Esophagus muscularis mucosa (tissue), 4 donors: ENCODE data around the gene FBLN1. TPM values are rescaled to one million over a fixed set of nuclear protein-coding genes. Genes with fewer than 3 reads are reported as not detected.

ENCODE experiments used
- DNase-seq: peaks from one replicate; pipeline ENCODE4 v3.0.0-alpha.2; 2017; ENCODE audit errors: extremely low spot score
- H3K27ac ChIP-seq, 4 donors: fragments of 200-600 bp; sonication (generic); replicated peaks in 1 of 4; 1 replicate in 3 of 4; 2 replicates in 1 of 4; pipeline ENCODE4 v1.5.1; 2016 to 2019; ENCODE audit warnings: mild to moderate bottlenecking in 1 of 4
- H3K27me3 ChIP-seq, 4 donors: fragments of 200-600 bp; sonication (generic); one replicate each; pipeline versions ENCODE4 v1.5.1 to v1.6.0; 2016 to 2019
- H3K36me3 ChIP-seq, 4 donors: fragments of 200-600 bp; sonication (generic); one replicate each; pipeline ENCODE4 v1.5.1; 2016 to 2019
- H3K4me1 ChIP-seq, 4 donors: fragments of 200-600 bp; sonication (generic); one replicate each; pipeline ENCODE4 v1.5.1; 2016 to 2019
- H3K4me3 ChIP-seq, 4 donors: fragments of 200-600 bp; sonication (generic); 1 replicate in 2 of 4; 2 replicates in 2 of 4; pipeline ENCODE4 v1.5.1; 2016 to 2019; ENCODE audit warnings: mild to moderate bottlenecking in 4 of 4, moderate library complexity in 1 of 4
- H3K9me3 ChIP-seq, 4 donors: fragments of 200-600 bp; sonication (generic); 1 replicate in 3 of 4; 2 replicates in 1 of 4; pipeline ENCODE4 v1.5.1; 2016 to 2019
- EP300 ChIP-seq: sonication (generic); formaldehyde crosslinking; IDR thresholded peaks from one replicate; pipeline ENCODE4 v1.6.1; 2017; ENCODE audit warnings: antibody characterized with exemption
- POLR2A ChIP-seq: fragments of 450-650 bp; IDR thresholded peaks from one replicate; pipeline ENCODE4 v1.6.1; 2017; ENCODE audit warnings: antibody characterized with exemption, moderate library complexity, mild to moderate bottlenecking, low read depth
- POLR2AphosphoS5 ChIP-seq, 2 donors: sonication (generic); formaldehyde crosslinking; IDR thresholded peaks; one replicate each; pipeline ENCODE4 v1.6.1; 2017; ENCODE audit warnings: antibody characterized with exemption in 2 of 2
- WGBS: methylation state at CpG from one replicate; pipeline ENCODE4 v1.1.5; 2018; 5-methylcytosine and 5-hydroxymethylcytosine counted together
- intact Hi-C: fragments of 100-400 bp; cut with DNase I; formaldehyde crosslinking; loops from one replicate; pipeline ENCODE4 v1.15.1; 2023
- total RNA-seq, 4 donors: library from RNA; depleted of rRNA; stranded (reverse); fragments of >200 nt; gene quantifications; one replicate each; pipeline versions ENCODE4 v1.1.0 to v1.2.1, GENCODE V29; 2016
- TF ChIP-seq, protein P1 (sequence below), 3 experiments: fragments of 200-600 bp in 2 of 3; fragments of 450-650 bp in 1 of 3; sonication (generic) in 2 of 3; IDR thresholded peaks; one replicate each; pipeline ENCODE4 v1.5.1; 2017 to 2019; ENCODE audit warnings: antibody characterized with exemption in 3 of 3, mild to moderate bottlenecking in 2 of 3, moderate library complexity in 1 of 3

FBLN1 gene
- total RNA-seq, 4 donors from 2014 or later: 355 to 534 (median 417) TPM

DNA sequence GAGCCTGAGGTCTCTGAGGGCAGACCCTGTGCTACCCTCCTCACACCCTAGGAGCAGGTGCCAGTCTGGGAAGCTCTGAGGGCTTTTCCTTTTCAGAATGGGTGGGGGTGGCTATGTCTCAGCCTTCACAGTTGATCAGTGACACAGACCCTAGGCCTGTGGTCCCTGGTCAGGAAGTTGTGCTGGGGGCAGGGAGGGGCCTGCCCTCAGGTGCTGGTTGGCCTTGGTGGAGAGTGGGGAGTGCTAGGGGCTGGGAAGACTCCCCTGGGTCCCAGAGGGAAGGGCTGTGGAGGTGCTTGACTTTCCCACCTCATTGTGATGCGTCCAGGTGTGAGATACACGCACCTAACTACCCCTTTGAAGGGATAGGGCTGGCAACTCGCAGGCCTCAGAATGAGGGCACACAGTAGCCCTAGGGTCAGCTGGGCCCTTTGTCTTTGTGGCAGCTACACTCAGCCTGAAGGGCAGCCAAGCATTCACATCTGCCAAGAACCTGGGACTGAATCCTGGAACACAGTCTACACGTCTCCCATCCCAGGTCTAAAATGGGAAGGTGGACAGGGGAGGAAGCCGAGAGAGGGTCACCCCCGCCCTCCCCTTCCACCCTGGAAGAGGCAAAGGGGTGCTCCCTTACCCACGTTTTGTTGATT lies 137.7 kb downstream of the FBLN1 start:
- intact Hi-C loops: loop anchor here (5.0 to 10.0 kb wide), 2 partner anchors 194 to 227 kb away; no protein-coding TSS in a partner anchor
- no peak for DNase-seq
- peaks cover 3 to 13% (median 3%) of the 10 kb centered on the region in 4 donors for H3K4me1 ChIP-seq
- no peaks in the 10 kb centered on the region for H3K9me3 ChIP-seq
- H3K4me3 ChIP-seq: no peak overlapping the region
- H3K36me3 ChIP-seq: no peaks in the 10 kb centered on the region
- TF ChIP-seq POLR2A (no peak), EP300 (no peak), POLR2AphosphoS5 (IDR thresholded peaks at IDR 0.05) (no peak)
- TF ChIP-seq, protein P1, sequence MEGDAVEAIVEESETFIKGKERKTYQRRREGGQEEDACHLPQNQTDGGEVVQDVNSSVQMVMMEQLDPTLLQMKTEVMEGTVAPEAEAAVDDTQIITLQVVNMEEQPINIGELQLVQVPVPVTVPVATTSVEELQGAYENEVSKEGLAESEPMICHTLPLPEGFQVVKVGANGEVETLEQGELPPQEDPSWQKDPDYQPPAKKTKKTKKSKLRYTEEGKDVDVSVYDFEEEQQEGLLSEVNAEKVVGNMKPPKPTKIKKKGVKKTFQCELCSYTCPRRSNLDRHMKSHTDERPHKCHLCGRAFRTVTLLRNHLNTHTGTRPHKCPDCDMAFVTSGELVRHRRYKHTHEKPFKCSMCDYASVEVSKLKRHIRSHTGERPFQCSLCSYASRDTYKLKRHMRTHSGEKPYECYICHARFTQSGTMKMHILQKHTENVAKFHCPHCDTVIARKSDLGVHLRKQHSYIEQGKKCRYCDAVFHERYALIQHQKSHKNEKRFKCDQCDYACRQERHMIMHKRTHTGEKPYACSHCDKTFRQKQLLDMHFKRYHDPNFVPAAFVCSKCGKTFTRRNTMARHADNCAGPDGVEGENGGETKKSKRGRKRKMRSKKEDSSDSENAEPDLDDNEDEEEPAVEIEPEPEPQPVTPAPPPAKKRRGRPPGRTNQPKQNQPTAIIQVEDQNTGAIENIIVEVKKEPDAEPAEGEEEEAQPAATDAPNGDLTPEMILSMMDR (IDR thresholded peaks at IDR 0.05): no peak
- H3K27me3 ChIP-seq: peaks cover 0 to 53% (median 7%) of the 10 kb centered on the region in 4 donors
- WGBS: 72% methylated on average over 7 of the region's 7 CpGs
- no peak overlapping the region for H3K27ac ChIP-seq

DNA sequence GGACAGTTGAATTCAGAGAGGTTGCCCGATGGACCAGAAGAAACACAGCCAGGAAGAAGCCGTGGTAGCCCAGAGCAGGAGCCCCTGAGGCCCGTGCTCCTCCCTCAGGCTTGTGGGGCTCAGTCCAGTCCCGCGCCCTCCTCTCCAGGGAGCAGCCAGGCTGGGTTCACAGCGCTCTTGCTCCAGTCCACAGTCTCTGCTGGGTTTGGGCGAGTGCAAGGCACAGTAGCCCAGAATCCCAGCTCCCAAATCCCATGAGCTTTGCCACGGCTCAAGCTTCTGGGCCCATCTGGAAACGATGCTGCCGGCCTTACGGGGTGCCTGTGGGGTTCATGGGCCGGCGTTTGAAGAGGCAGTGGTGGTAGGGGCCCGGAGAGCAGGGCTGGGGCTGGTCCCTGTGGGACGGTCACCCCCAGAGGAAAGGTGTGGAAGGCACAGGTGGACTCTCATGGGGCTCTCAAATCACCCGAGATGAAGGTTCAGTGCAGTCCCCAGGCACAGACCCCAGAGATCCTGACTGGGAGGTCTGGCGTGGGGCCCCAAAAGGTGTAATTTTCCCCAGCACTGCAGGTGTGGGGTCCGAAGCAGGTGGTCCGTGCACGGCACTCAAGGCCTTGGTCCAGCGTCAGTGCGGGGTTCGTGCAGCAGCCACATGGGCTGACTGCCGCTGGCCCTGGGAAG lies 138.4 kb downstream of the FBLN1 start:
- DNase-seq: no peak
- Histone ChIP-seq H3K4me3 (no peak overlapping the region), H3K27me3 (peaks cover 0 to 60% (median 11%) of the 10 kb centered on the region in 4 donors), H3K36me3 (no peaks in the 10 kb centered on the region), H3K27ac (no peak overlapping the region), H3K4me1 (peaks cover 9 to 20% (median 10%) of the 10 kb centered on the region in 4 donors), H3K9me3 (no peaks in the 10 kb centered on the region)
- intact Hi-C loops: loop anchor here (5.0 to 10.0 kb wide), 2 partner anchors 194 to 226 kb away; no protein-coding TSS in a partner anchor
- TF ChIP-seq POLR2AphosphoS5 (IDR thresholded peaks at IDR 0.05): no peak
- TF ChIP-seq, protein P1 (IDR thresholded peaks at IDR 0.05): no peak
- no peak for TF ChIP-seq POLR2A
- no peak for TF ChIP-seq EP300
- WGBS: 96% methylated on average over 19 of the region's 24 CpGs

DNA sequence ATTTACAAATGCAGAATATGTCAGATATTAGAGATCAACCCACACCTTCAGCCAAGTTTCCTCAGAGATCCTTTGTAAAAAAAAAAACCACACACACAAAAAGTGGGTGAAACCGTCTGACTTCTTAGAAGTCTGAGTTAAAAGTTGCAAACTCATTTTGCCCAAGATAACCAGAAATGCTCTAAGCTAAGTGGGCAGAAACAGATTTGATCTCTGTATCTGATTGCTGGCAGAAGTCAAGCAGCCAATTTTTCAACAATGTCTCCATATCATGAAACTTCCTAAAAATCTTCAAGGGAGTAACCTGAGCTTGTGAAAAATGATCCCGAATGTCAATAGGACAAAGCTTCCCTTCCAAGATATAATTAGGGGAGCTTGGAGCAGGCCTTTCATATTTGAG lies 140.3 kb downstream of the FBLN1 start:
- peaks cover 0 to 65% (median 12%) of the 10 kb centered on the region in 4 donors for H3K27me3 ChIP-seq
- H3K27ac ChIP-seq: no peak overlapping the region
- peaks cover 9 to 21% (median 10%) of the 10 kb centered on the region in 4 donors for H3K4me1 ChIP-seq
- H3K4me3 ChIP-seq: no peak overlapping the region
- 57% methylated on average over 2 of the region's 2 CpGs for WGBS
- DNase-seq: no peak
- H3K36me3 ChIP-seq: no peaks in the 10 kb centered on the region
- TF ChIP-seq EP300: no peak
- no peak for TF ChIP-seq POLR2AphosphoS5 (IDR thresholded peaks at IDR 0.05)
- TF ChIP-seq POLR2A: no peak
- TF ChIP-seq, protein P1 (IDR thresholded peaks at IDR 0.05): no peak
- intact Hi-C loops: loop anchor here (5.0 to 10.0 kb wide), 2 partner anchors 192 to 224 kb away; no protein-coding TSS in a partner anchor
- H3K9me3 ChIP-seq: no peaks in the 10 kb centered on the region

DNA sequence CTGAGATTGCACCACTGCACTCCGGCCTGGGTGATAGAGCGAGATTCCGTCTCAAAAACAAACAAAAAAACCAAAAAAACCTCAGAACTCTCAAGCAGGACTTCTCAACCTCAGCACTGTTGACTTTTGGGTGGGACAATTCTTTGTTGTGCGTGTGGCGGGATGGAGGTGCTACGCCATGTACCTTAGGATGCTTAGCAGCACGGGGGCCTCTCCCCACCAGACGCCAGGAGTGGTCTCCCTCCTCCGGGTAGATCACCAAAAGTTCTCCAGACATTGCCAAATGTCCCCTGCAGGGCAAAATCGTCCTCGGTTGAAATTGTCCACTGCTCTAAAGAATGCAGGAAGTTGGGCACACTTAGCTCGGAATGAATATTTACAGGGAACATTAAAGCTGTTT lies 142.0 kb downstream of the FBLN1 start:
- no peak for TF ChIP-seq POLR2AphosphoS5 (IDR thresholded peaks at IDR 0.05)
- TF ChIP-seq, protein P1 (IDR thresholded peaks at IDR 0.05): no peak
- no peak for TF ChIP-seq POLR2A
- no peak for TF ChIP-seq EP300
- H3K9me3 ChIP-seq: no peaks in the 10 kb centered on the region
- peaks cover 9 to 13% (median 10%) of the 10 kb centered on the region in 4 donors for H3K4me1 ChIP-seq
- no peak overlapping the region for H3K27ac ChIP-seq
- no peaks in the 10 kb centered on the region for H3K36me3 ChIP-seq
- no peak overlapping the region for H3K4me3 ChIP-seq
- intact Hi-C loops: loop anchor here (5.0 to 10.0 kb wide), 2 partner anchors 190 to 223 kb away; no protein-coding TSS in a partner anchor
- peaks cover 0 to 67% (median 11%) of the 10 kb centered on the region in 4 donors for H3K27me3 ChIP-seq
- WGBS: 80% methylated on average over 12 of the region's 12 CpGs
- DNase-seq: no peak
